Epithelial cell of proximal tubule (primary cell): ENCODE measurements around the gene HECTD1. TPM values are rescaled to one million over a fixed set of nuclear protein-coding genes. Genes with fewer than 3 reads are reported as not detected.
"Not testable (repeated sequence)": the region's sequence is repeated elsewhere in the genome, so short reads cannot be mapped to it uniquely, and the experiment has no call there.

Experiments used
- DNase-seq: peaks from one replicate; pipeline ENCODE4 v3.0.0-alpha.2; 2011; ENCODE audit warnings: low read depth
- H3K4me3 ChIP-seq: 2 replicates; pipeline ENCODE4 v1.5.1; 2011; ENCODE audit warnings: low read depth, mild to moderate bottlenecking, low read length
- CTCF ChIP-seq: conservative IDR thresholded peaks from 2 replicates; pipeline ENCODE4 v1.5.1; 2012; ENCODE audit warnings: low read depth, mild to moderate bottlenecking, low read length
- total RNA-seq: library from RNA; depleted of rRNA; stranded (reverse); fragments of >200 nt; gene quantifications from 2 replicates; pipeline ENCODE4 v1.2.3, GENCODE V29; 2015

The HECTD1 gene
- total RNA-seq, 1 donor from 2014 or later: 101 TPM

DNA sequence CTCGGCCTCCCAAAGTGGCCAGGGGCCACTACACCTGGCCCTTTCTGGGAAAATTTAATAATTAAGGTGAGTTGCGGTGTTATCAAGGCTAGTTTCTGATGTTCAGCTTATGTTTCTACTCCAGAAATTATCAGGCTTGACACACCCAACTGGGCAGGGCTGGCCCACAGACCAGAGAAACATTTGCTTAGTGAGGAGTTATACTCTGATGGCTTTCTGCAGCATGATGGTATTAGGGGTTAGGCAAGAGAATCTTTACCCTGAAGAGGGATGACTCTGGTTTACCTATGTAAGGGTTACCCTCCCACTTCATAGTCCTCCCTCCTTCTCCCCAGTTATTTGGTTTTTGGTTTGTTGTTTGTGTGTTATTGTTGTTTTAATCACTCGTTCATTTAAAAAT, 24.5 kb upstream of the HECTD1 start:
- no peak for TF ChIP-seq CTCF
- H3K4me3 ChIP-seq: no peak overlapping the region
- DNase-seq: no peak

DNA sequence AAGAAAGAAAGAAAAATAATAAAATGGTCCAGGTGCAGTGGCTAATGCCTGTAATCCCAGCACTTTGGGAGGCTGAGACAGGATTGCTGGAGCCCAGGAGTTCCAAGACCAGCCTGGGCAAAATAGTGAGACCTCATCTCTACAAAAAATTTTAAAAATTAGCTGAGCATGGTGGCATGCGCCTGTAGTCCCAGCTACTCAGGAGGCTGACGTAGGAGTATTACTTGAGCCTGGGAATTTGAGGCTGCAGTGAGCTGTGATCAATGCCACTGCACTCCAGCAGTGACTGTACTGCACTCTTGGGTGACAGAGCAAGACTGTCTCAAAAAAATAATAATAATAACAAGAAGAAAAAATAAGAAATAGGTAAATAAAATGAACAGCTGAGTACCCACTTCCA, 23.7 kb upstream of the HECTD1 start:
- not testable (repeated sequence) for H3K4me3 ChIP-seq, DNase-seq

GRCh38 chr14:31230573-31230958, 23.0 kb upstream of the HECTD1 start:
- no peak for TF ChIP-seq CTCF
- no peak for DNase-seq
- H3K4me3 ChIP-seq: no peak overlapping the region

- DNase-seq: peak; percentile 99
- H3K4me3 ChIP-seq: no peak overlapping the region
- no peak for TF ChIP-seq CTCF
Measured at GRCh38 chr14:31229638-31230572, 22.3 kb upstream of the HECTD1 start.

DNA sequence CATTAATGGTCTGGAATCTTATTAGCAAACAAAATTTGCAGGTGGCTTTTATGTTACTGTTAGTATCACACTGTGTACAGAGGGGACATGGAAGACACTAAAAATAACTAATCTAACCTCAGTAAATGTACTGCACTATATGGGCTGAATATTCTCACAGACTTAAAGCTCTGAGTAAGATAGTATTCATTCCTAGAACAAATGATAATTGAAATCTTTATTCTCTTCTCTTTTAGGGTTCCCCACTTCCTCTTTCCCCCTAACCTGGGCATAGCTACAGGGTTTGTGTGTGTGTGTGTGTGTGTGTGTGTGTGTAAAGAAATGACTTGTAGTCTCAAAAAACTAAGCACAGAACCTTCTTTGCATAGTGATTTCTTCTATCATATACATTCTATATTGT, 21.4 kb upstream of the HECTD1 start:
- no peak overlapping the region for H3K4me3 ChIP-seq
- no peak for TF ChIP-seq CTCF
- no peak for DNase-seq

DNA sequence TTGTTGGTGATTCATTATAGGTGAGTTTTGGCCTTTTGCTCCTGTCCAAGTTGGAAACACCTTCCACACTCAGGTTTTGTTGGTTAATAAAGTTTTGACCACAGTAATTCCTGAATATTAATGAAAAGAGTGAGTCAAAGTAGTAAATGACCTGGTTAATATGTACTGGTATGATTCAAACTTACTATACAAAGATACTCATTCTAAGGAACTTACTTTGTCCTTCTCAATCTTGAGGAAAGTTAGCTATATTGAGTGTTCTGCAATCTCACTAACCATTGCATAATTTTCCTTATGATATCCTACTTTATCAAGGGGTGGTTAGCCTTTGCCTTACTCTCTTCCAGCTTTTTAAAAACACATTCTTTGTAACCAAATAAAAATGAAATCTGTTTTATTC, 20.9 kb upstream of the HECTD1 start:
- TF ChIP-seq CTCF: no peak
- no peak overlapping the region for H3K4me3 ChIP-seq
- DNase-seq: peak; percentile 84

- H3K4me3 ChIP-seq: no peak overlapping the region
- no peak for TF ChIP-seq CTCF
- no peak for DNase-seq
Measured at GRCh38 chr14:31224808-31225207, 17.2 kb upstream of the HECTD1 start.
